Measurements from ENCODE around the gene TPRX2.

DNA sequence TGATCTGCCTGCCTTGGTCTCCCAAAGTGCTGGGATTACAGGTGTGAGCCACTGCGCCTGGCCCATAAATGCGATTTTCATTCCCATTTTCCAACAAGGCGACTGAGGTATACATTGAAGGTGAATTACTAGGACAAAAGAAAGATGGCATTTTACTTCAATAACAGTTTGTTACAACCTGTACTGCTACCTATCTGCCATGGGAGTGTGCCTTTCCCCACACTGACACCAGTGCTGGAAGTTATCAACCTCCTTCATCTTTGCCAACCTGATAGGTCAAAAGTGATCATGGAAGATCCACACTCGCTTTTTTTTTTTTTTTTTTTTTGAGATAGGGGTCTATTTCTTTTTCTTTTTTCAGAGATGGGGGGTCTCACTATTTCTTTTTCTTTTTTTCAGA is 26.3 kb upstream of the TPRX2 start:
- no peak for TF ChIP-seq CTCF (IDR thresholded peaks at IDR 0.05)
- TF ChIP-seq EZH2 (IDR thresholded peaks at IDR 0.05; ENCODE audit: borderline replicate concordance, insufficient read depth, low read depth, low read length, poor library complexity, severe bottlenecking) = no peak
